Mucosa of descending colon (tissue), 3 donors: ENCODE measurements around the gene RIN3. TPM values are rescaled to one million over a fixed set of nuclear protein-coding genes. Genes with fewer than 3 reads are reported as not detected.

Experiments
- ATAC-seq: fragments of 200-7000 bp; cut with Tn5 transposase; one replicate; pipeline ENCODE4 v1.9.1; 2020; ENCODE audit warnings: mild to moderate bottlenecking, moderate library complexity
- DNase-seq, 3 donors: peaks; one replicate each; pipeline ENCODE4 v3.0.0-alpha.2; 2020
- H3K36me3 ChIP-seq: fragments of 200-600 bp; one replicate; pipeline ENCODE4 v1.8.0; 2021; ENCODE audit warnings: low read depth, mild to moderate bottlenecking
- H3K4me1 ChIP-seq: fragments of 200-600 bp; one replicate; pipeline ENCODE4 v1.8.0; 2021; ENCODE audit warnings: low read depth, mild to moderate bottlenecking
- H3K4me3 ChIP-seq: fragments of 200-600 bp; one replicate; pipeline ENCODE4 v1.8.0; 2021; ENCODE audit warnings: mild to moderate bottlenecking
- H3K9me3 ChIP-seq: fragments of 200-600 bp; one replicate; pipeline ENCODE4 v1.8.0; 2021; ENCODE audit warnings: mild to moderate bottlenecking
- intact Hi-C, 2 donors: fragments of 100-400 bp; cut with DNase I in 1 of 2; cut with micrococcal nuclease in 1 of 2; formaldehyde crosslinking; loops; one replicate each; pipeline versions ENCODE4 v1.11.0 to v1.11.1; 2022; cut with DNase I, micrococcal nuclease
- total RNA-seq, 3 donors: library from RNA; stranded (reverse); fragmentation: NEBNext Ultra II Directional in 2 of 3; extraction: Animal tissue kit (Norgen Biotek cat#: 25700) in 2 of 3; gene quantifications; one replicate each; pipeline versions ENCODE4 v1.2.1 to v1.2.4, GENCODE V29; 2021 to 2023
- TF ChIP-seq, protein P1 (sequence below): fragments of 200-600 bp; IDR thresholded peaks from one replicate; pipeline ENCODE4 v1.8.0; 2022; ENCODE audit warnings: antibody characterized with exemption, mild to moderate bottlenecking
- donor health status: DM: no; HTN: no; CAD: no; lungs with moderate emphysema.
- donor health status: DM: no; HTN: no; CAD: no.
- donor health status: DM: no; HTN: yes; CAD: no.

Gene RIN3
- total RNA-seq, 3 donors from 2014 or later = 26.2 to 51.0 (median 32.9) TPM

DNA sequence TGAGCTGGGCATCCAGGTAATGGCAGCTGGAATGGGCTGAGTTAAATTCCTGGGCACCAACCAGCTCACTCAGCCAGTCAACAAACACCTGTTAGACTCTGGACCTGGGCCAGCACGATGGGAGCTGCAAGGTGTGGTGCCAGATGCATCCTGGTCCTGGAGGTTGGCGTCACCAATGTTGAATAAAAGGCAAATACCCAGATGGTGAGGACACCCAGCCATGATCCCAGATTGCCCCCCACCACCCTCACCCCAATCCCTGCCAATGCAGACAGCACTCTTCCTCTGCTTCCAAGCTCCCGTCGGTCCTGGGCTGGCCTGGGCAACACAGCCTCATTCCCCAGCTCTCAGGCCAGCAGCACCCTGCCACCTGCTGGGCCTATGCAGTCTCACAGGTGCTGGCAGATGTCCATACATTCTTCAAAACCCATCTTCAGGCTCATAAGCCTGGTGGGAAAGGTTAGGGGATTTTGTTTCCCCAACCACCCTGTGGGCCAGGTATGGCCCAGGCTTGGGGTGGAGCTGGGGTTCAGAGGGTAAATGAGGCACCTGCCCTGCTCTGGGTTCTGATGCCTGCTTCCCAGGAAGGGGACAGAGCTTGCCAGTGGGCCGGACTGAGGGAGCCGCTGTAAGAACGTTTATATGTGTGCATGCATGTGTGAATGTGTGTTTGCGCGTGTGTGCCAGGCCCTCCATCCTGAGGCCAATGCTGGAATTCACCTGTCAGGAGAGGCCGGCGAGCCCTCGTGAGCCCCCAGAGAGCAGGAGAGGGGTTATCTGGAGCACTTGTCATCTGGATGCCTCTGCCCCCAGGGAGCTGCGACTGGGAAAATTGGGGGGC, 176.8 kb downstream of the RIN3 start:
- H3K4me3 ChIP-seq = no peak overlapping the region
- H3K4me1 ChIP-seq = peaks cover 11% of the 10 kb centered on the region
- H3K36me3 ChIP-seq = no peaks in the 10 kb centered on the region
- ATAC-seq = peak; percentile 54
- intact Hi-C loops = no loop called here
- DNase-seq = peak in 2 of 3 donors; percentile 51 to 60
- TF ChIP-seq, protein P1, sequence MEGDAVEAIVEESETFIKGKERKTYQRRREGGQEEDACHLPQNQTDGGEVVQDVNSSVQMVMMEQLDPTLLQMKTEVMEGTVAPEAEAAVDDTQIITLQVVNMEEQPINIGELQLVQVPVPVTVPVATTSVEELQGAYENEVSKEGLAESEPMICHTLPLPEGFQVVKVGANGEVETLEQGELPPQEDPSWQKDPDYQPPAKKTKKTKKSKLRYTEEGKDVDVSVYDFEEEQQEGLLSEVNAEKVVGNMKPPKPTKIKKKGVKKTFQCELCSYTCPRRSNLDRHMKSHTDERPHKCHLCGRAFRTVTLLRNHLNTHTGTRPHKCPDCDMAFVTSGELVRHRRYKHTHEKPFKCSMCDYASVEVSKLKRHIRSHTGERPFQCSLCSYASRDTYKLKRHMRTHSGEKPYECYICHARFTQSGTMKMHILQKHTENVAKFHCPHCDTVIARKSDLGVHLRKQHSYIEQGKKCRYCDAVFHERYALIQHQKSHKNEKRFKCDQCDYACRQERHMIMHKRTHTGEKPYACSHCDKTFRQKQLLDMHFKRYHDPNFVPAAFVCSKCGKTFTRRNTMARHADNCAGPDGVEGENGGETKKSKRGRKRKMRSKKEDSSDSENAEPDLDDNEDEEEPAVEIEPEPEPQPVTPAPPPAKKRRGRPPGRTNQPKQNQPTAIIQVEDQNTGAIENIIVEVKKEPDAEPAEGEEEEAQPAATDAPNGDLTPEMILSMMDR = no peak
- H3K9me3 ChIP-seq = no peaks in the 10 kb centered on the region

DNA sequence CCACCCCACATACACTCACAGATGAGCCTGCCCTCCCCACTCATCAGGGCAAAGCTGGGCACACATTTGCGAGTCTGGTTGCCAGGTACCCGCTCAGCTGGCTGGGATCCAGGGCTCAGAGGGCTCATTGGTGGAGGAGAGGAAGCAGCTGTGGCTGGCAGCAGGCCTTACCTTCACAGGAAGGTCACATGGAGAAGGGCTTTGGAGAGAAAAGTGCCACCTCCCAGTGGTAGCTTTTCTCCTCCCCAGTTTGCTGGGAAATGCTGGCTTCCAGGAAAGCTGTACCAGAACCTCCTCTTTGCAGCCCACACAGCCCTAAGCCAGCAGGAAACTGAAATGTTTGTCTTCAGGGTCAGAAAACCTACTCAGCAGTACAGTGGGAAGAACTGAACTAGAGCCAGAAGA, 179.2 kb downstream of the RIN3 start:
- no peak overlapping the region for H3K4me3 ChIP-seq
- no peaks in the 10 kb centered on the region for H3K9me3 ChIP-seq
- DNase-seq (peak; percentile 74 to 80 (median 78)), ATAC-seq (peak; percentile 50)
- peaks cover 6% of the 10 kb centered on the region for H3K4me1 ChIP-seq
- no peaks in the 10 kb centered on the region for H3K36me3 ChIP-seq
- intact Hi-C loops = no loop called here
- TF ChIP-seq, protein P1 = no peak

DNA sequence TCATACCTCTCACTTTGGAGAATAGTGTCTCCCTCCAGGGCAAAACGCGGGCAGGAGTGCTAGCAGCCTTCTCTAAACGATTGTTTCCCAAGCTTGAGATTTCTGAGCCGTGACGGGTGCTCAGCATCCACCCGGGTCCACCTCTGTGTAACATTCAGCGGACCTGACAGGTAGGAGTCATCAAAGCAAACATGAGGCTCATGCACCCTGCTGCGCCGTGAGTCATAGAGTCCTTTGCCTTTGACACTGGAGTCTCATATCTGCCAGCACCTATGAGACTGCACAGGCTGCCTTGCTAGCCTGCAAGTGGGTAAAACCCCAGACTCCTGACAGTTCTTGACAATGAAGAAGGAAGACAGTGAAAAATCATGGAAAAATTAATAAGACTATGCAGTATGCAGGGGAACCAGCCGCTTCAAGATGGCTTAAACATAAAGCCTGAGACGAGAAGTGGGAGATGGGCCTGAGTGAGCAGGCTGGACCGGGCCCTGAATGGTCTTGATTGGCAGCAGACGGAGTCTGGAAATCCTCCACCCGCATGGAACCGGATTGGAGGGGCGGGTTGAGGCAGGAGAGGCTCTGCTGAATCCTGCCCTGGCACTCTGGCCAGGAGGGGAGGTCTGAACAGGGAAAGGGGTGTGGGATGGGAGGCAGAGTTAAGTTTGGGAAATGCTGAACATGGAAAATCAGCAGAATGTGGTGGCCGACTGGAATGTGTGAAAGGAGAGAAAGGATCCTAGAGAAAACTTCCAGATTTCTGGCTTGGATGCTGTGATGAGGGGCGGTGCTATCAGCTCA, 180.6 kb downstream of the RIN3 start:
- TF ChIP-seq, protein P1 = no peak
- intact Hi-C loops = no loop called here
- DNase-seq (peak in 1 of 3 donors; percentile 6), ATAC-seq (no peak)
- Histone ChIP-seq H3K9me3 (no peaks in the 10 kb centered on the region), H3K36me3 (no peaks in the 10 kb centered on the region), H3K4me1 (peaks cover 6% of the 10 kb centered on the region), H3K4me3 (no peak overlapping the region)

DNA sequence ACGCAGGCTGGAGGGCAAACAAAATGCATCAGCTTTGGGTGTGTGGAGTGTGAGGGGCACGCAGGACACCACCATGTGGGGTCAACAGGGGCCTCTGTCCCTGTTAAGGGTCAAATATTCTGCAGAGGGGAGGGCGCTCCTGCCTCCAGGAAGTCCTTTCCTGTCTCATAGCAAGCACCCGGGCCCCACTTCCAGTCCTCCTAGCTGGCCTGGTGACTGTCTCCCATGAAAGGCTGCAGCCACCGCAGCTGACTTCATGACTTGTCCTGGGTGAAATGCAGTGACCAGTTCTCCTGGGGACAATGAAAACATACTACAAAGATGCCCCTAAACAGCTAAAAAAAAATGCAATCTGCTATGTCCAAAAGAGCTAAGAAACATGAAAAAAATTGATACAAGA, 181.2 kb downstream of the RIN3 start:
- ATAC-seq = no peak
- Histone ChIP-seq H3K4me3 (no peak overlapping the region), H3K36me3 (no peaks in the 10 kb centered on the region), H3K4me1 (peaks cover 6% of the 10 kb centered on the region), H3K9me3 (no peaks in the 10 kb centered on the region)
- TF ChIP-seq, protein P1 = no peak
- intact Hi-C loops = no loop called here
- no peak for DNase-seq

DNA sequence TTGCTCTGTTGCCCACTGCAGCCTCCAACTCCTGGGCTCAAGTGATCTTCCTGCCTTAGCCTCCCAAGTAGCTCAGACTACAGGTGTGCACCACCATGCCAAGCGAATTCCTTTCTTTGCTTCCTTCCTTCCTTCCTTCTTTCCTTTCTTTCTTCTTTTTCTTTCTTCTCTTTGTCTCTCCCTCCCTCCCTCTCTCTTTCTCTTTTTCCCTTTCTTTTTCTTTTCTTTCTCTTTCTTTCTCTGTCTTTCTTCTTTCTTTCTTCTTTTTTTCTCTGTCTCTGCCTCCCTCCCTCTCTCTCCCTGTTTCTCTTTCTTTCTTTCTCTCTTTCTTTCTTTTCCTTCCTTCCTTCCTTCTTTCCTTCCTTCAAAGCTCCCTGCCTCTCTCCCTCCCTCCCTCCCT, 182.0 kb downstream of the RIN3 start:
- peaks cover 6% of the 10 kb centered on the region for H3K4me1 ChIP-seq
- no peaks in the 10 kb centered on the region for H3K9me3 ChIP-seq
- ATAC-seq = no peak
- TF ChIP-seq, protein P1 = no peak
- H3K36me3 ChIP-seq = no peaks in the 10 kb centered on the region
- H3K4me3 ChIP-seq = no peak overlapping the region
- no peak for DNase-seq
- intact Hi-C loops = no loop called here
